Measurements from ENCODE around the gene IRS2. TPM values are rescaled to one million over a fixed set of nuclear protein-coding genes. Genes with fewer than 3 reads are reported as not detected.

Gene IRS2
- total RNA-seq, 1 experiment from 2014 or later = 9.2 TPM

DNA sequence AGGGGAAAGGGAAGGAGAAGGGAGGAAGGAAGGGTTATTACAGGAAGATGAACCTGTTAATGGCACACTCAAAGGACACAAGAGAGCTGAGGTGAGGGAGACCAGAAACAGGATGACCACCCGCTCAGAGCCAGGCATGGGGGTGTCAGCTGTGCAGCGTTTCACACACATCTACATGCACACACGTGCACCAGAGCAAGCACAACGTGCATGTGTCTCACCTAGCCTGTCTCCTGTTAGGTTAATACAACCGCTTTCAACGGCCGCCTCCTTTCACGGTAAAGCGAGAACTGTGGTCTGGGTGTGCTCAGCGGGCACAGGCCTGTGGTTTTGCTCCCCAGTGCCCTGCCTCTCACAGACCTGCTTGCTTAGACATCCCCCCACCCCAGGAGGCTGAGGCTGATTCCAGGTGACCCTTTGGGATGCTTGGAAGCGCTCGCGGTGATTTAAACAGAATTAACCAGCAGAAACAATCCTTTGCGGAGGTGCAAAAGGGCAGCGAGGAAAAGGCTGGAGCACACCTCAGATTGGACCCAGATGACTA lies 27.4 kb downstream of the IRS2 start:
- ChIA-PET POLR2A (no interaction called here), RAD21 (ENCODE audit: low non-redundant PET in 1 of 2, low total read pairs in 2 of 2, uncharacterized antibody in 2 of 2, unreplicated experiment in 2 of 2) (no interaction called here), CTCF (no interaction called here)
- H4K20me1 ChIP-seq (ENCODE audit: insufficient read depth) = no peaks in the 10 kb centered on the region
- H3K27ac ChIP-seq (ENCODE audit: low read depth, low read length) = no peak overlapping the region
- no peak overlapping the region for H3K9ac ChIP-seq (ENCODE audit: low read length)
- DNase-seq (ENCODE audit: low read depth, low spot score) (no peak), ATAC-seq (no peak)
- H3K79me2 ChIP-seq (ENCODE audit: insufficient read depth, low read length) = peaks cover 30% of the 10 kb centered on the region; the same call in 1 of the 2 replicates
- no peak overlapping the region for H3K4me3 ChIP-seq (replicated peaks in 1 of 2; ENCODE audit: low read depth in 1 of 2, low read length in 2 of 2)
- H2AFZ ChIP-seq (ENCODE audit: low read depth, low read length, poor library complexity, severe bottlenecking) = no peak overlapping the region
- TF ChIP-seq POLR2A (IDR thresholded peaks at IDR 0.05; ENCODE audit: borderline replicate concordance, extremely low read depth, insufficient read depth, insufficient read length) = no peak
- TF ChIP-seq POLR2AphosphoS5 (IDR thresholded peaks at IDR 0.05; ENCODE audit: low read depth, low read length) = no peak
- no peak for TF ChIP-seq RAD21 (IDR thresholded peaks at IDR 0.05; ENCODE audit: low read depth)
- H3K9me3 ChIP-seq (ENCODE audit: control insufficient read depth in 1 of 2, insufficient read depth in 1 of 2, low read depth in 1 of 2, low read length in 2 of 2) = no peaks in the 10 kb centered on the region
- no peaks in the 10 kb centered on the region for H3K27me3 ChIP-seq (ENCODE audit: insufficient read depth, low read length)
- no peaks in the 10 kb centered on the region; a peak in 1 of 4 replicates for H3K36me3 ChIP-seq (ENCODE audit: control insufficient read depth in 1 of 2, insufficient read depth in 2 of 2, low read length in 2 of 2)
- H3K4me1 ChIP-seq (ENCODE audit: control insufficient read depth in 1 of 2, insufficient read depth in 2 of 2, low read length in 2 of 2) = peaks cover 5 to 7% of the 10 kb centered on the region in 2 experiments
- H3K9me2 ChIP-seq (ENCODE audit: insufficient read depth) = no peaks in the 10 kb centered on the region
- no peak overlapping the region for H3K4me2 ChIP-seq (ENCODE audit: low read length)
- BruUV-seq (replicated peaks) = no TSS peak
- intact Hi-C loops (cut with micrococcal nuclease) = no loop called here

DNA sequence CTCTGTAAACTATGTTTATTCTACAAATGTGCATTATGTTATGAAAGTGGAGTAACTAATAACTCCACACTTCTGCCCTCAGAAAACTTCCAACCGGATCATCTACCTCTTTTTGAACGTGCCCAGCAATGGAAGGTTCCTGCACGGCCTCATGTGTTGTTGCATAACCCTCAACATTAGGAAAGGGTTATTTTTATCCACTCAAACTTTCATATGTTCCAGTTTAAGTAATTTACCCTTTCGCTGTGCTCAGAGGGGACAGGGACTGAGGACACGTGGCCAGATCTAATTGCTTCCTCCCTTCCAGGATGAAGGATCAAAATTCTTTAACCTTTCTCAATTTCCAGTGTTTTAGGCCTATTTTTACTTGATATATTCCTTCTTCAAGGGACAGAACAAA lies 29.6 kb downstream of the IRS2 start:
- intact Hi-C loops (cut with micrococcal nuclease) = no loop called here
- H3K4me2 ChIP-seq (ENCODE audit: low read length) = no peak overlapping the region
- no peaks in the 10 kb centered on the region for H3K9me2 ChIP-seq (ENCODE audit: insufficient read depth)
- no peak for ATAC-seq
- H3K27ac ChIP-seq (ENCODE audit: low read depth, low read length) = no peak overlapping the region
- ChIA-PET POLR2A (no interaction called here), CTCF (no interaction called here), RAD21 (ENCODE audit: low non-redundant PET in 1 of 2, low total read pairs in 2 of 2, uncharacterized antibody in 2 of 2, unreplicated experiment in 2 of 2) (no interaction called here)
- no peaks in the 10 kb centered on the region for H3K9me3 ChIP-seq (ENCODE audit: control insufficient read depth in 1 of 2, insufficient read depth in 1 of 2, low read depth in 1 of 2, low read length in 2 of 2)
- H3K36me3 ChIP-seq (ENCODE audit: control insufficient read depth in 1 of 2, insufficient read depth in 2 of 2, low read length in 2 of 2) = no peaks in the 10 kb centered on the region; a peak in 1 of 4 replicates
- no peak overlapping the region for H3K9ac ChIP-seq (ENCODE audit: low read length)
- BruUV-seq (replicated peaks) = no TSS peak
- DNase-seq (ENCODE audit: low read depth, low spot score) = no peak
- H3K4me1 ChIP-seq (ENCODE audit: control insufficient read depth in 1 of 2, insufficient read depth in 2 of 2, low read length in 2 of 2) = no peaks in the 10 kb centered on the region
- H3K27me3 ChIP-seq (ENCODE audit: insufficient read depth, low read length) = no peaks in the 10 kb centered on the region
- TF ChIP-seq FOSL1 (IDR thresholded peaks at IDR 0.05; ENCODE audit: low read depth) = no peak
- TF ChIP-seq JUND (IDR thresholded peaks at IDR 0.05) = no peak
- TF ChIP-seq, protein P1, sequence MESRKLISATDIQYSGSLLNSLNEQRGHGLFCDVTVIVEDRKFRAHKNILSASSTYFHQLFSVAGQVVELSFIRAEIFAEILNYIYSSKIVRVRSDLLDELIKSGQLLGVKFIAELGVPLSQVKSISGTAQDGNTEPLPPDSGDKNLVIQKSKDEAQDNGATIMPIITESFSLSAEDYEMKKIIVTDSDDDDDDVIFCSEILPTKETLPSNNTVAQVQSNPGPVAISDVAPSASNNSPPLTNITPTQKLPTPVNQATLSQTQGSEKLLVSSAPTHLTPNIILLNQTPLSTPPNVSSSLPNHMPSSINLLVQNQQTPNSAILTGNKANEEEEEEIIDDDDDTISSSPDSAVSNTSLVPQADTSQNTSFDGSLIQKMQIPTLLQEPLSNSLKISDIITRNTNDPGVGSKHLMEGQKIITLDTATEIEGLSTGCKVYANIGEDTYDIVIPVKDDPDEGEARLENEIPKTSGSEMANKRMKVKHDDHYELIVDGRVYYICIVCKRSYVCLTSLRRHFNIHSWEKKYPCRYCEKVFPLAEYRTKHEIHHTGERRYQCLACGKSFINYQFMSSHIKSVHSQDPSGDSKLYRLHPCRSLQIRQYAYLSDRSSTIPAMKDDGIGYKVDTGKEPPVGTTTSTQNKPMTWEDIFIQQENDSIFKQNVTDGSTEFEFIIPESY (IDR thresholded peaks at IDR 0.05; ENCODE audit: extremely low read depth, insufficient replicate concordance, low read length) = no peak
- no peak for TF ChIP-seq RAD21 (IDR thresholded peaks at IDR 0.05; ENCODE audit: low read depth)
- no peak for TF ChIP-seq EZH2phosphoT487 (IDR thresholded peaks at IDR 0.05; ENCODE audit: borderline replicate concordance)
- TF ChIP-seq CBX3 (IDR thresholded peaks at IDR 0.05; ENCODE audit: low read depth) = no peak
- TF ChIP-seq, protein P2, sequence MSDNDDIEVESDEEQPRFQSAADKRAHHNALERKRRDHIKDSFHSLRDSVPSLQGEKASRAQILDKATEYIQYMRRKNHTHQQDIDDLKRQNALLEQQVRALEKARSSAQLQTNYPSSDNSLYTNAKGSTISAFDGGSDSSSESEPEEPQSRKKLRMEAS (IDR thresholded peaks at IDR 0.05) = no peak
- TF ChIP-seq POLR2A (IDR thresholded peaks at IDR 0.05; ENCODE audit: borderline replicate concordance, extremely low read depth, insufficient read depth, insufficient read length) = no peak
- TF ChIP-seq EZH2 (IDR thresholded peaks at IDR 0.05) = no peak
- TF ChIP-seq EGR1 (IDR thresholded peaks at IDR 0.05; ENCODE audit: low read depth) = no peak
- no peak for TF ChIP-seq SP1 (IDR thresholded peaks at IDR 0.05; ENCODE audit: low read depth)
- H4K20me1 ChIP-seq (ENCODE audit: insufficient read depth) = no peaks in the 10 kb centered on the region
- no peak overlapping the region for H3K4me3 ChIP-seq (replicated peaks in 1 of 2; ENCODE audit: low read depth in 1 of 2, low read length in 2 of 2)
- peaks cover 17% of the 10 kb centered on the region; the same call in 1 of the 2 replicates for H3K79me2 ChIP-seq (ENCODE audit: insufficient read depth, low read length)
- no peak overlapping the region for H2AFZ ChIP-seq (ENCODE audit: low read depth, low read length, poor library complexity, severe bottlenecking)
